Measurements from ENCODE around the gene ABLIM1.

Gene ABLIM1

DNA sequence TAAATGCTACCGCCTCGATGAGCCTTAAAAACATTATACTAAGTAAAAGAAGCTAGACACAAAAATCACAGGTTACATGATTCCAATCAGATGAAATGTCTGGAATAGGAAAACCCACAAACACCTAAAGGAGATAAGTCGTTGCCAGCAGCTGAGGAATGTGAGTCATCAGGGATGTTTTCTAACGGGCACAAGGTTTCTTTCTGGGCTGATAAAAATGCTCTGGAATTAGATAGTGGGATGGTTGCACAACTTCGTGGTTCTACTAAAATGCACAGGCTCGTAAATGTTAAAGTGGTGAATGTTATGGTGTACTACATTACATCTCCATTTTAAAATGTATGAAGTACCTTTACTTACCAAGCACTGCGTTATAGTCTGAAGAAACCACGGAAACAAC, 9.7 kb downstream of the ABLIM1 start:
- no peak overlapping the region for H3K4me3 ChIP-seq (ENCODE audit: low read length)
- peak; percentile 69 for DNase-seq (ENCODE audit: low read depth)
- TF ChIP-seq, protein P1, sequence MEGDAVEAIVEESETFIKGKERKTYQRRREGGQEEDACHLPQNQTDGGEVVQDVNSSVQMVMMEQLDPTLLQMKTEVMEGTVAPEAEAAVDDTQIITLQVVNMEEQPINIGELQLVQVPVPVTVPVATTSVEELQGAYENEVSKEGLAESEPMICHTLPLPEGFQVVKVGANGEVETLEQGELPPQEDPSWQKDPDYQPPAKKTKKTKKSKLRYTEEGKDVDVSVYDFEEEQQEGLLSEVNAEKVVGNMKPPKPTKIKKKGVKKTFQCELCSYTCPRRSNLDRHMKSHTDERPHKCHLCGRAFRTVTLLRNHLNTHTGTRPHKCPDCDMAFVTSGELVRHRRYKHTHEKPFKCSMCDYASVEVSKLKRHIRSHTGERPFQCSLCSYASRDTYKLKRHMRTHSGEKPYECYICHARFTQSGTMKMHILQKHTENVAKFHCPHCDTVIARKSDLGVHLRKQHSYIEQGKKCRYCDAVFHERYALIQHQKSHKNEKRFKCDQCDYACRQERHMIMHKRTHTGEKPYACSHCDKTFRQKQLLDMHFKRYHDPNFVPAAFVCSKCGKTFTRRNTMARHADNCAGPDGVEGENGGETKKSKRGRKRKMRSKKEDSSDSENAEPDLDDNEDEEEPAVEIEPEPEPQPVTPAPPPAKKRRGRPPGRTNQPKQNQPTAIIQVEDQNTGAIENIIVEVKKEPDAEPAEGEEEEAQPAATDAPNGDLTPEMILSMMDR (conservative IDR thresholded peaks at IDR 0.05; ENCODE audit: low read length) = no peak

DNA sequence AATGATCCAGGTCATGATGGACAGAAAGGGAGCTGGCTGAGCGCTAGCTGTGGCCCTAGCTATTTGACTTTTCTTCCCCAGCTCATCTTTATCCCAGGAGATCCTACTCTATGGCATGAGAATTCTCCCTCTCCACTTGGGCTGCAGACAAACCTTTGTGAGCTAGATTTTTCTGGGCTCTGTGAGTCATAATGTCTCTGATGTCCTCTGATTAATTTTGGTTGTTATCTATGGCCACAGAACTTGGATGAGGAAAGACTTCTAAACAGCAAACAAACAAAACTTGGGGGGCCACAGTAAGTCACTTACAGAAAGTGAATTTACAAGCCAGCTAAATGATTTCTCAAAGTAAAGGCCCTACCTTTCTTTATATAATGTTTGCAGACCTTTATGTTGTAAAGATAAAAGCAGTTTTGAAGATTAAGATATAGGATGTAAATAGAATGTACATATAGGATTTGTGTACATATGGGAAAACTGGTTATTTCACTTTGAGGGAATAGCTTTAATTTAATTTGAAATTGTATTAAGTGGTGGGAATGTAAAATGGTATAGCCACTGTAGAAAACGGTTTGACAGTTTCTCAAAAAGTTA, 10.4 kb downstream of the ABLIM1 start:
- TF ChIP-seq, protein P1 (conservative IDR thresholded peaks at IDR 0.05; ENCODE audit: low read length) = no peak
- DNase-seq (ENCODE audit: low read depth) = no peak
- no peak overlapping the region for H3K4me3 ChIP-seq (ENCODE audit: low read length)

DNA sequence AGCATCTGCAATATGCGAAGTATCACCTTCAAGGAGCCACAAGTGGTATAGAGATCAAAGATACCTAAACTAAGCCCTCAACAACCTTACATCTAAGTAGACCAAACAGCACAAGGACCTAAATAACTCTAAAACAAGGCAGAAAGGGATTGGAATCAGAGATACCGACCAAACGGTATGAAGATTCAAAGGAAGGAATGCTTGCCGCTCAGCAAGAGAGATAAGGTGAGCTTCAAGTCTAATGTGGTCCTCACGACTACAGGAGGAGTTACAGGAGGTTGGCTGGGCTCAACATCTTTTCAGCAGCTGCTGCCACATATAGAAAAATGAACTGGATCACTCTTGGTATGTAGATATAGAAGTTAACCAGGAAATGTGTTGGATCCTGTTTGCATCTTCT, 11.6 kb downstream of the ABLIM1 start:
- TF ChIP-seq, protein P1 (conservative IDR thresholded peaks at IDR 0.05; ENCODE audit: low read length) = no peak
- no peak for DNase-seq (ENCODE audit: low read depth)
- H3K4me3 ChIP-seq (ENCODE audit: low read length) = no peak overlapping the region

DNA sequence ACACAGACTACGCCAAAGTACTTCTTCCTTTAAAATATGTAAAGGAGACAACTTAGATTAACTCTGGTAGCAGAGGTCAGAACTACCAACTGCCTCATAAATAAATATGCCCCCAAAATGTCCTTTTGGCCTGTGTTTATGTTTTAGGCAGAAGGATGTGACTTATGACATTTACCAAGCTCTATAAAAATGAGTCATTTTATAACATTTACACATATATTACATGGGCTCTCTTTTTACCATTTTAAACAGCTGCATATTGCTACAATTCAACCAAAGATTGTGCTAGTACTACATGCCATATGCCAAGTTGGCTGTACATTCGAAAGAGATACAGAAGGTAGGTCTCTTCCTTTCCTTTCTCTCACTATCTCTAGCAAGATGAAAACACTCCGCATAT, 12.4 kb downstream of the ABLIM1 start:
- TF ChIP-seq, protein P1 (conservative IDR thresholded peaks at IDR 0.05; ENCODE audit: low read length) = no peak
- no peak for DNase-seq (ENCODE audit: low read depth)
- H3K4me3 ChIP-seq (ENCODE audit: low read length) = no peak overlapping the region

DNA sequence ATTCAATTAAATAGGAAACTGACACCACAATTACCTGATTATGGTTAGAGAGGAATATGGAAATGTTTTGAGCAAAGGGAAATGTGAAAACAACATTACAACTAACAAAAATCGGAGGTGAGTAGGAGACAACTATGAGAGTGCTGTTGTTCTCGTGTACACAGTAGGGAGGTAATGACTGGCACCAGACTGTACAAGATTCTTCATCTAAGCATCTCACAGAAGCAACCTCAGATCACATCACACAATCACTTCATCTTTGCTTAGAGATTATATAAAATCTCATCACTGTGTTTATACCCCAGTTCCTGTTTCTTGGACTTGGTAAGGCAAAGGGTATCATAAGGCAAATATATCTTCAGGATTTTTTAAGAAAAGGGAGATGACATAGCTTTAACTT, 14.9 kb downstream of the ABLIM1 start:
- DNase-seq (ENCODE audit: low read depth) = no peak
- TF ChIP-seq, protein P1 (conservative IDR thresholded peaks at IDR 0.05; ENCODE audit: low read length) = no peak
- no peak overlapping the region for H3K4me3 ChIP-seq (ENCODE audit: low read length)

DNA sequence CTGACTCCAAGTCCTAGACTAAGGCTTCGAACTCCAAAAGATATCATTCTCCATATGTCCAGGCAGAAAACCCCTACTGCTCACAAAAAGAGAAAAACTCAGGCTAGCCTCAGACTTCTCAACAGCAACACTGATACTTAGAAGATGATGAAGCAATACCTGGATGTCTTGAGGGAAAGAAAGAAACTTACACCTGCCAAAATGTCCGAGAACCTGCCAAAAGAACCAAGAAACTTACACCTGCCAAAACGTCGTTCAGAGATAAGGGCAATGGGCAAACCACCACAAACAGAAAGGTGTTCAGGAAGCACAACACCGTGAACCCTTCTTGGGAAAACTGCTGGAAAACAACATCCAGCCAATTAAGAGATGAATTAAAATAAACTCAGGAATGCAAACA, 15.3 kb downstream of the ABLIM1 start:
- TF ChIP-seq, protein P1 (conservative IDR thresholded peaks at IDR 0.05; ENCODE audit: low read length) = no peak
- H3K4me3 ChIP-seq (ENCODE audit: low read length) = no peak overlapping the region

DNA sequence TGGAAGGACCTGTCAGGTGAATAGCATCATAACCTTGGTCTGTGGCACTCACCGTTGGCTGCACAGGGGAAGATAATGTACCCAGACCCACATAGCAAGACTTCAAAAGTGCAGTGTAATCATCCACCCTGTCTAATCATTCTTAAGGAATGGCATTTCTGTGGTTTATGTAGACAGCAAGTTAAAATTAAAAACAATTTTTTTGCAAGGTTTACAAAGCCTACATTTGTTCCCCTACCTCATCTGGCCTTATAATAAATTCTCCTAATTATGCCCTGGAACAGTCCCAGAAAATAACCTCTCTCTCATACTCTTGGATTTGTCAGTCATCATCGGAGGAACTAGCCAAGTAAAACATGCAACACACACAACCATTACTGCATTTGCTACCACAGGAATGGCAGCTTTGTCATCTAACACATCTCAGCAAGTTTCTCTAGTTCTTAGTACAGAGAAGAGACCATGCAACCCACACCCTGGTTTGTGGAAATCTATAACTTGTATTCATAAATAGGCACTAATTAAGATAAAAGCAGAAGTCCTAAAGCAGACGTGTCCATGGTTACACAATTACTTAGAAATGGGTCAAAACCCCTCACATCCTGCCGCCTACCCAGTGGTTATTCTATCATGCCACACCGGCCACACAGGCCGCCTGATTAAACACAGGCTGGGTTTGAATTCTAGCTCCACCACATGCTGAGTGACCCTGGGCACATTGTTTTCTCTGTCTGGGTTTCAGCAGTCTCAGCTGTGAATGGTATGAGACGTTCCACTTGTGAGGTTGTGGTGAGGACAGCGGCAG, 19.1 kb downstream of the ABLIM1 start:
- DNase-seq (ENCODE audit: low read depth) = peak; percentile 98
- TF ChIP-seq, protein P1 (conservative IDR thresholded peaks at IDR 0.05; ENCODE audit: low read length) = no peak

More for the DNA sequence above, 15.3 kb downstream of the ABLIM1 start:
- DNase-seq (ENCODE audit: low read depth) = no peak

More for the DNA sequence above, 19.1 kb downstream of the ABLIM1 start:
- no peak overlapping the region for H3K4me3 ChIP-seq (ENCODE audit: low read length)

Measured in AG10803 (cell line).